Hindlimb muscle (tissue), 1 donor: ENCODE results near the gene SNAPC4. TPM values are rescaled to one million over a fixed set of nuclear protein-coding genes. Genes with fewer than 3 reads are reported as not detected.
A peak's percentile ranks its signal among the peaks of the same experiment; 100 is the strongest.

Experiments used
- DNase-seq: peaks from one replicate; pipeline ENCODE4 v3.0.0-alpha.2; 2013
- polyA plus RNA-seq: library from polyadenylated mRNA; unstranded; fragments of 120-200 nt; gene quantifications from one replicate; pipeline ENCODE4 v1.2.1, GENCODE V29; 2013; ENCODE audit not compliant: insufficient read length

Gene SNAPC4
- polyA plus RNA-seq, 1 donor = 7.8 TPM

DNA sequence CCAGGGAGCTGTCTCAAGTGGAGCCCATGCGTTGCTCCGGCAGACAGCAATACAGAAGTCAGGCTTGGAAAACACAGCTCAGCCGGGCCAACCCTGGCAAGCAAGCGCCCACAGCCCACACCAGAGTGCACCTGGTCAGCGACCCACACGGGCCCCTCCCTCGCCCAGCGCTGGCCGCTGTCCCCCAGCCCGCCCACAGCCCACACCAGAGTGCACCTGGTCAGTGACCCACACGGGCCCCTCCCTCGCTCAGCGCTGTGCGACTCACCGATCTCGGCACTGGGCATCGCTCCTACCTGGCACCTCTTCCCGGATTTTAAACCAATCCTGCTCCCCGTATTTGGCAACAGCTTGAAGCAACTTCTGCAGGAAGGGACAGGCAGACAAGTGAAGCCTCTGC is 12.8 kb downstream of the SNAPC4 start:
- DNase-seq = no peak

DNA sequence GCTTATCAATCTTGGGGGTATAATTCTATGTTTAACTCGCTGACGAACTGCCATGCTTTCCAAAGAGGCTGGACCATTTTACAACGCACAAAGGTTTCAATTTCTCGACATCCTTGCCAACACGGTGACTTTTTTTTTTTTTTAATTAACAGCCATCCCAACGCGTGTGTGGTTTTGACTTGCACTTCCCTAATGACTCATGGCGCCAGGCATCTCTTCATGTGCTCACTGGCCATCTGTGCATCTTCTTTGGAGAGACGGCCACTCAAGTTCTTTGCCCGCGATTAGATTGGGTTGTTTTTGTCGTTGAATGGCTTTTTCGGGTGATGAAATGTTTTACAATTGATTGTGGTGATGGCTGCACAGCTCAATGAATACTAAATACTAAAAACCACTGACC is 14.0 kb downstream of the SNAPC4 start:
- DNase-seq = no peak

DNA sequence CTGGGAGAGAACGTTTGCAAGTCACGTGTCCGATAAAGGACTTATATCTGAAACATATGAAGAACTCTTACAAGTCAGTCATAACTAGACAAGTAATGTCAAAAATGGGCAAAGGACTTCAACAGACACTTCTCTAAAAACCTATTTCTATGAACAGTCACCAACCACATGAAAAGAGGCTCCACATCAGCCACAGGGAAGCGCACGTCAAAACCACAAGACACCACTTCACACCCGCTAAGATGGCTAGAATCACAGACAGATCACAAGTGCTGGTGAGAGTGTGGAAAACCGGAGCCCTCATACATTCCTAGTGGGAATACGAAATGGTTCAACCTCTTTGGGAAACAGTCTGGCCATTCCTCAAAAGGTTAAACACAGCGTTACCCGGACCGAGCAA is 15.0 kb downstream of the SNAPC4 start:
- no peak for DNase-seq

DNA sequence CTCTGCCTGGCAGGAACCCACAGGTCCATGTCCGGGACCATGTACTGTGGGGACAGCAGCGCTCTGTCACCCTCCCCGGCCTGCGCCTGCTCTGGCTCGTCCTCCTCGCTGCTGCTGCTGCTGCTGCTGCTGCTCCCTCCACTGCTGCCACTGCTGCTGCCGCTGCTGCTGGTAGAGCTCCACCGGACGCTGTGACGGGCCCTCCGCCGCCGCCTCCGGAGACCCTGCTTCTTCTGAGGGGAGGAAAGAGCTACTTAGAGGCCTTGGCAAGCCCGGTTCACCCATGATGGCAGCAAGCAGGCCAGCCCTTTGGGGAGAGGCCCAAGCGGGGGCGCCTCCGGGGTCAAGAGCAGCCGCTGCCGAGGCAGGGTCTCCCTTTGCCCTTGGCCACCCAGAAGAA is 16.5 kb downstream of the SNAPC4 start:
- no peak for DNase-seq

DNA sequence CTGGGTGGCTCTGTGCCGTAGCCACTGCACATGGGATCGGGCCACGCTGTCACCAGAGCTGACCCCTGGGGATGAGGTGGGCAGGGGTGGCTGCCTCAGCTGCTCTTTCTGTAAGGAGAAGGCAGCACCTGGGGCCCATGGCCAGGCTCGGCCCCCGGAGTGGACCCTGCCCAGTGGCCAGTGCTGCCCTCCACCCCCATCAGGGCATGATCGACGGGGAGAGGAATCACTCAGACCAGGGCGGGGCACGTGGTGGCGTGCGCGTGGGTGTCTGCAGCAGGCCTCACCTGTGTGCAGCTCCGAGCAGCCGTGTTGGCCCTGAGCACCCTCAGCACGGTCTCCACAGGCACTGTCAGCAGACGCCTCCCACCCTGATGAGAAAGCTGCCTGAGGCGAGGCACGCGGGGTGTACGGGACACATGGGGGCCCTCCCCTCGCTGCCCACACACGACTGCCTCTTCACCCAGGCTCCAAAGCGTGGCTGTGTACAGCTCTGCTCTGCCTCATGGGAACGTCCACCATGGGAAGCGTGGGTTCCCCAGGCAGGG is 17.9 kb downstream of the SNAPC4 start:
- DNase-seq = no peak

DNA sequence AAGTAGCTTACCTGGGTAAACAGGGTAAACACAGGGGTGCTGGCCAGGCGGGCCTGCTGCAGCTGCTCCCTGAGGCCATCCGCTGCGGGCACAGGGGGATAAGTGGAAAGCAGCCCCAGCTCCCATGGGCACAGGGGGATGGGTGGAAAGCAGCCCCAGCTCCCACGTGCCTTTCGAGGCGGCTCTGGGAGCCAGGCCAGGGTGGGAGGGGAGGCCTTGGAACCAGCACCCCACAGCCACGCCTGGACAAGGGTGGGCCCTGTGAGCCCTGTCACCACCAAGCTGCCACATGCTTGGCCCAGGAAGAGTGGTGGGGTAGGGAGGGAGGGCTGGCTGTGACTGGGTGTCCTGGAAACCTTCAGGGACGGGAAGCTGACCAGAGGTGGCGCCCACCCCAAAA is 18.7 kb downstream of the SNAPC4 start:
- no peak for DNase-seq

DNA sequence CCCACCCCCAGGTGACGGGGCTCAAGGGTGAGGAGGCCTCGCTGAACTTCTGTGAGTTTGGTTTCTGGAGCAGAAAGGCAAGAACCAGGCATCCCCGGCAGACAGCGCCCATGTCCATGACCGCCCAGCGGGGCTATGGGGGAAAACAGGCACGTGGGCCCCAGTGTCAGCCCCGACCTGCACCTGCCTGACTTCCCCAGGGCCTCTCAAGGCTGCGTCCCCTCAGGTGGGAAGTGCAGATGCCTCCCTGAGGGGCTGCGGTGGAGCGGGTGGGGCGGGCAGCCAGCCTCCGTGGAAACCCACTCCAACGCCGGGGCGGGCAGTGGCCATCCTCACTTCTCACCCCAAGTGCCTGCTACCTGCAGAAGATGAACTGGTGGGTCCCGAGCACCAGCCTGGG is 19.6 kb downstream of the SNAPC4 start:
- no peak for DNase-seq

DNA sequence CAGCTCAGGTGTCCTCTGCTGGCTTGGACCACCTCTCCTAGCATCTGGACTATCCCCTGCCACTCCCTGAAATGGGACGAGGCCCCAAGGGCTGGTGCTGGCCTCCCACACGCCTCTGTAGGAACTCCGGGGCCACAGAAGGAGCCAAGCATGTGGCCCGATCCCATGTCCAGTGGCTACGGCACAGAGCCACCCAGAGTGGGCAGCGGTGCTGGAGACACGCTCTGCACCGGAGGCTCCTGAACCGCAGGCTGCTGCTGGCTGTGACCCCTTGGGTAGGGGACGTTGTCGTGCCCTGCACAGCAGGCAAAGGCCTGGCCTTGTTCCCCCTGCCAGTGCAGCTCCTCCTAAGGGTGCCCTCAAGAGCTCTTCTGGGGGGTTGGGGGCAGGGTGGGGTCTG is 20.1 kb downstream of the SNAPC4 start:
- no peak for DNase-seq

DNA sequence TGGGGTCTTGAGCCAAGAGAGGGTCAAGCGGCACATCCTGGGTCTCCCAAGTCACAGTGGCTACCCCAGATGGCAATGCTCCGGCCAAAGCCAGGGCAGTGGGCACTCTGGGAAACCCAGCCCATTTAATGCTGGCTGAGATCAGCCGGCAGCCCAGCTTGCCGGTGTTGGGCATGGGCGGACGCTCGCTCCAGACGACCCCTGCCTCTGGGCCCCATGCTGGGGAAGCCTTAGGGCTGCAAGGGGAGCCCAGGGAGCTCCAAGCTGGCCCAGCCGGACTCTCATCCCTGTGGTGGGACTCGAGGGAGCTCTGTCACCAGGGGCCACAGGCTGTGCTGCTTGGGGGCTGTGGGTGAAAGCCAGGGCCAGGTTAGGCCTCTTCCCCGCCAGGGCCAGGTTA is 20.6 kb downstream of the SNAPC4 start:
- DNase-seq = no peak

DNA sequence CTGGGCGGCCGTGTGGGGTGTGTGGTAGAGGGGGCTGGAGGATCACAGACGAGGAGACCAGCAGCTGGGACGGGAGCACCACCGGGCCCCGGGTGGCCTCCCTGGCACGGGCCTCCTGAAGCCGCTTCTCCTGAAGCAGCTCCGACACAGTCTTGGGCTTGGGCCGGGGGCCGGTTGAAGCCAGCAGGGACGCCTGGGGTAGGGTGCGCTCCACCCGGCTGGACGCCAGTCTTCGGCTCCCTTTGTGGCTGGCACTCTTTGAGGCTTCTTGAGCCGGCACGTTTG is 21.0 kb downstream of the SNAPC4 start:
- DNase-seq = no peak

DNA sequence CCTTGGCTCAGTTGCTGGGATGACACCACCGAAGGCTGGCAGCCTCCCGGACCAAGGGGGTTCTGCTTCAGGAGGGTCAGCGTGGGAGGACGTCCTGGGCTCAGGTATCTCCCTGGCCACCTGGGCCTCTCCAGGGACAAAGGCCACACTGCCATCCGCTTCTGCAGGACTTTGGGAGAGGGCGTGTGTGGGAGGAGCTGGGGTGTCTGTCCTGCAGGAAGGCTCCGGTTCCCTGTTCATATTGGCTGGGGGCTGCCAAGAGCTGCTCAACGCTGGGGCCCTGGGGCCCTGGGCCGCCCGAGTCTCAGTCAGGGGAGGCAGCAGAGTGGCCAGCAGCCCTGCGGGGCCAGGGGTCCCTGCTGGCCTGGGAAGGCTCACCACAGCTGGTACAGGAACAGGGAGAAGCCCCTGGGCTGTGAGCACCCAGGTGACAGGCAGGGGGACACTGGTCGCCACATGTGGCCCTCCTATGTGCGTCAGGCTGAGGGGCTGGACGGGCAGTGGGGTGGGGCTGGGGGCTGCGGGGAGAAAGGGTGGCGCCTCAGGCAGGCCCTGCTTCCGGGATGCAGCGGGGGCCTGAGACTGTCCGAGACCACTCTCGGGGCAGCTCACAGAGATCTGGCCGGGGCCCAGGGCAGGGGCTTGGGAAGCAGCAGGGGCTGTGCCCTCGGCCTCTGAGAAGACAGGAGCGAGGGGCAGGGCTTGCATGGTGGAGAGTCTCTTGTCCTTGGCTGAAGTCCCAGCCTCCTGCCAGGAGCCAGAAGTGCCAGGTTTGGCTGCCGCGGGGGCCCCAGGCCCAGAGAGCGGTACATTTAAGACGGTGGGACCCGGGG is 21.6 kb downstream of the SNAPC4 start:
- DNase-seq = no peak

DNA sequence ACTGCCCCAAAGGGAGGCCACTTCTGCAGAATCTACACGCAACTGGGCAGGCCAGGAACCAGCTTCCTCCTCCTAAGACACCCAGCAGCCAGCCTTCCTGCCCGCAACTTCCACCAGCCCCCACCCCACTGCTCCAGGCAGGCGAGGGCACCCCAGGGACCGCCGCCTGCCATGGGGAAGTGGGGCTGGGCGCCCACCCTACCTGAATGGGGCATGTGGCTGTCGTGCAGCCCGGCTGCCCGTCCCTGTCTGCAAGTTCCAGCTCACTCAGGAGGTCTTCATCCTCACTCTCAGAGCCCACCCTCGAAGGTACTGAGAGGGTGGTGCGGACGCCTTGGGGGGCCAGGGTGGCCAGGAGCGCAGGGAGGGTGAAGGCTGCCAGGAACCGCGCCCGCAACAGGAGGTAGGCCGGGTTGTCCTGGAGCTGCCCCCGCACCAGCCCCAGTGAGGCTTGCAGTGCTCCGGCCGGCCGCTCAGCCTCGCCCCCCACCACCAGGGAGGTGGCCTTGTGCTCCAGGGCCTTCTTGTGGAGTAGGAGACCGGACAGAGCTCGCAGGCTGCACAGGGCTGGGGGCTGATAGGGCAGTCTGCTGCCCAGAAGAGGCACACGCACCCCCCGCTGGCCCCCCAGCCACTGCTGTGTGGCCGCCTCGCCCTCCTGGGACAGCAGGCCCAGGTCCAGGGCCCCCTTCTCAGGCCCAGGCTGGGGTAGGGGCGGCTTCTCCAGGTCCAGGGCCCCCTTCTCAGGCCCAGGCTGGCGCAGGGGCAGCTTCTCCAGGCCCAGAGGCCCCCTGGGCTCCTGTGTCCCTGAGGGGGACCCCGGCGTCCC is 22.4 kb downstream of the SNAPC4 start:
- no peak for DNase-seq

DNA sequence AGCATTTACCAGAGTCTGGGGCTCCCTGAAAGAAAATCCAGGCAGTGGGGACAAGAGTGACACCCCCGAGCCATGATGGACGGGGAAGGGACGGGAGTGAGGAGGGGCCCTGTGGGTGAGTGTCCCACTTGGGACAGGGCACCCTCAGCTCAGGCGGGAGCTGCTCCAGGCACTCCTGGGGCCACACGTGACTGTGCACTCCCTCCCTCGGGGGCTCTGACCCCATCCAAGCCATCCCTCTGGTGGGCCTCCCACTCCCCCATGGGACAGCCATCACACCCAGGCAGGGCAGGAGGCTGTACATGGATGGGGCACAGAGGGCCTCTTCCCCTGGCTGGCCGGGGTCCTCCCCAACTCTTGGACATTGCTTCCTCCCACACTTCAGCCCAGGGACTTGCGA is 23.5 kb downstream of the SNAPC4 start:
- DNase-seq = no peak

DNA sequence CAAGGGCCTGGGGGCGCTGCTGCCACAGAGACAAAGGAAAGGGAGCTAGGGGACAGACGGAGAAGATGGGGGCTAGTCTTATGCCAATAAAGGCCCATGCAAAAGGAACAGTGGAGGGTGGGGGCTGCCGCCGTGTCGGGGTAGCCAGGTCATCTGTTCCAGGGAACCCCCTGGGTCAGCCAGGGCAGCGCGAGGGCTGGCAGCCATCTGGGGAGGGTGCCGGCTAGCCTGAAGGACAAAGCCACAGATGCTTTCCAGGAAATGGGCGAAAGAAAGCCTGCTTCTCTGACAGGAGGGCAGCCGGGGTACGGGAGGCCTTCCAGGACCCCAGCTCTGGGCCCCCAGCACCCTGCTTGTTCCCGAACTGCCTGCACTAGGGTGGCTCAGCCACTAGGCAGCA is 24.9 kb downstream of the SNAPC4 start:
- DNase-seq = no peak

DNA sequence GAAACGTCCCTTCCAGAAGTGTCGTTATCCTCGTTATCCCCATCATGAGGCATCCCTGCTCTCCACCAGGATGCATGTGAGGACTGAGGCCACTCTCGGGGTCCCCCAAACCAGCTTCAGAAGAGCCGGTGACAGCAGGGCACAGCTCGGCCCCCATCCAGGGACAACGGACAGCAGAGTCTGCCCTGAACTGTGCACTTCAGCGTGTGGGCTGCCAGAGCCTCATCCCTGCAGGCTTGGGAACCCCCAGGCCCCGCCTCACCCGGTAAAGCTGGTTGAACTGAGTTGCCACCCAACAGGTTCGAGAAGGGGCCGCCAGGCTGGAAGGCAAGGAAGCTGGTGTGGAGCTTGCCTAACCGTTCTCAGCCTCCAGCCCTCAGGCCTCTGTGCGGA is 25.8 kb downstream of the SNAPC4 start:
- no peak for DNase-seq

DNA sequence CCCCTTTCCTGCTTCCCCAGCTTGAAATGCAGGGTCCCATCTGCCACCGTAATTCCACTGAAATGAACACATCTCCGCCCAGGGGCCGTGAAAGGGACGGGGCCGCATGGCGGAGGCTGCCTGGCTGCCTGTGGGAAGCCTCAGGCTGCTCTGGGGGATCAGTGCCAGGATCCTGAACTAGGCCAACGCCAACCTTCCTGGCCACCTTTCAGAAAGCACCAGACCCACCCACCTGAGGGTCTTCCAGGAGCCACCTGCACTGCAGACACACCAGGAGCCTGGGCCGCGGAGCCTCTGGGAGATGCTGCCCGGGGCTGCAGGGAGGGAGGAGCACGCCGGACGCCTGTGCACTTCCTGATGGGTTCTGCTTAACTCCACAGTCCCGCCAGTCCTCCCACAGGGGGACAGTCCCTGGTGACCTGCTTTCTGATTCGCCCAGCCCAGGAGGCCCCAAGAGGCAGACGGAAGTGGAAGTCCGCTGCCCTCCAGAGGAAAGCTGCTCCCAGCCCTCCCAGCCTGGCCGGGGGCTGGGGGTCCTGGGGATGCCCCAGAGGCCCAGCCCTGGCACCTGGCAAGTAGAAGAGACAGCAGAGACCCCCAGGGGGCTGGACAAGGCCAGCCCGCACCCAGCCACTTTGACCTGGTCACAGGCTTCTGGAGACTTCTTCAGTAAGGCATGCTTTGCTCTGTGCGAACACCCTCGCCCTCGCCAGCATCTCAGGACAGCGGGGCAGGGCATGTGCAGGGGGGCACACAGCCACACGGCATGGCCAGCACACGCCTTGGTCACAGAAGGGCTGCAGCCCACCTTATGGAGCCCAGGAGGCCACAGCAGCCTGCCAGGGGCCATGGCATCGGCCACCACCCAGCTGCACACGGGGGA is 26.4 kb downstream of the SNAPC4 start, which contains the start of gene CARD9:
TSS of gene CARD9 (minus strand) at position 370 of the 883 bp plus-strand sequence. CDS start 1,591 bp downstream, outside the sequence.
- DNase-seq = no peak

DNA sequence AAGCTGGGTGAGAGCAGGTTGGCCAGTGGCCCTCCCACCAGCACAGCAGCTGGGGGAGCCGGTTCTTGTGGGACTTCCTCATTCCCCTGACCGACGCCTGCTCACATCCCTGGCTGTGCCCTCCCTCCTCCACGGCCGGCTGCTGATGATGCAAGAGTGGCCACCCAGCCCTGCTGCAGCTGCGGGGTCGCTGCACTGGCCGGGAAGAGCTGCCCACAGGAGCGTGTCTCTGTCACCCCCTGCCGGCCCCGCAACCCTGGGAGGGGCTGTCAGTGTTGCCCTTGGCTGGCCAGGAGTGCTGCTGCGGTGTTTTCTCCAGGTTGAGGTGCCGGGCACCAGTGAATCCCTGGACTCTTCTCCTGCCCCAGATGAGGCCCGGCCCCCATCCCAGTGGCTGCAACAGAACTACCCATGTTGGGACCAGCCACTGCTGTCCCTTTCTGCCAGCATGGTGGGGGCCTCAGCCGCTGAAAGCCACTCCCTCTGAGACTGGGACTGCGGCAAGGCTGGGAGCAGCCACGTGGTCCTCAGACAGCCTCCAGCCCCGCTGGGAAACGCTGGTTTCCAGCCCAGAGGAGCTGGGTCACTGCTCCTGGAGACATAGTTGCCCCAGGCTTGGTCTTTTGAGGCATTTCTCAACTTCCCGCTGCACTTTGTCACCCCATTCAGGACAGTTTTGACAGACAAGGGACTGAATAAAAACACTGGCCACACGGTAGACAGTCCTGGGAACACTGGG is 27.2 kb downstream of the SNAPC4 start:
- peak; percentile 60 for DNase-seq

DNA sequence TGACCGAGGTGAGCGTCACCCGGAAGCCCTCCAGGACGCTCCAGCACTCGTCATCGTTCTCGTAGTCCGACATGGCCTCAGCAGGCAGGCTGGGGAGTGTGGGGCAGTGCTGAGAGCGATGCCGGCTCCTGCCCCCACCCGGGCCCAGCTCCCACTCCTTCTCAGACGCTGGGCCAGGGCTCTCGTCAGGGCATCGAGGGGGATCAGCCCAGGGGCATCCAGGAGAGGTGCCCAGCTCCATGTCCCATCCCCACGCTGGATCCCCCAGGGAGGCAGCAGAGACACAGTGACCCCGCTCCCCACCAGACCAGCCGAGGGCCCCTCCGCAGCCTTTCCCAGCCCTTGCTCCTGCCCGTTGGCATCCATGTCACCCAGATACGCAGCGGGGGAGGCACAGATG is 28.0 kb downstream of the SNAPC4 start:
- no peak for DNase-seq

DNA sequence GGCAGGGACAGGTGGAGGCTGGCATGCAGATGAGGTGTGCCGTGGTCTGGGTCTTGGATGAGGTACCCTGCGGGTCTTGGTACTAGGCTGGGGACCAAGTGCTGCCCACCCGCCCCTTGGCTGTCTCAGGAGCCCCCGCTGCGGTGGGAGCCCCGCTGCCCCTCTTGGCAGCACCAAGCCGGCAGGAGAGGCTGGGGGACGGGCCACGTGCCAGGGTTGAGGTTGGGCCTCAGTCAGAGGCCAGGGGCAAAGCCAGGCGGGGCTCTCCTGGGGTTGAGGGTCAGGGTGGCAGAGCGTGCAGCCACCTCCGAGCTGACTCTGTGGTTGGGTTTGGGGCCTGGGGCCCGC is 28.5 kb downstream of the SNAPC4 start:
- DNase-seq = no peak

DNA sequence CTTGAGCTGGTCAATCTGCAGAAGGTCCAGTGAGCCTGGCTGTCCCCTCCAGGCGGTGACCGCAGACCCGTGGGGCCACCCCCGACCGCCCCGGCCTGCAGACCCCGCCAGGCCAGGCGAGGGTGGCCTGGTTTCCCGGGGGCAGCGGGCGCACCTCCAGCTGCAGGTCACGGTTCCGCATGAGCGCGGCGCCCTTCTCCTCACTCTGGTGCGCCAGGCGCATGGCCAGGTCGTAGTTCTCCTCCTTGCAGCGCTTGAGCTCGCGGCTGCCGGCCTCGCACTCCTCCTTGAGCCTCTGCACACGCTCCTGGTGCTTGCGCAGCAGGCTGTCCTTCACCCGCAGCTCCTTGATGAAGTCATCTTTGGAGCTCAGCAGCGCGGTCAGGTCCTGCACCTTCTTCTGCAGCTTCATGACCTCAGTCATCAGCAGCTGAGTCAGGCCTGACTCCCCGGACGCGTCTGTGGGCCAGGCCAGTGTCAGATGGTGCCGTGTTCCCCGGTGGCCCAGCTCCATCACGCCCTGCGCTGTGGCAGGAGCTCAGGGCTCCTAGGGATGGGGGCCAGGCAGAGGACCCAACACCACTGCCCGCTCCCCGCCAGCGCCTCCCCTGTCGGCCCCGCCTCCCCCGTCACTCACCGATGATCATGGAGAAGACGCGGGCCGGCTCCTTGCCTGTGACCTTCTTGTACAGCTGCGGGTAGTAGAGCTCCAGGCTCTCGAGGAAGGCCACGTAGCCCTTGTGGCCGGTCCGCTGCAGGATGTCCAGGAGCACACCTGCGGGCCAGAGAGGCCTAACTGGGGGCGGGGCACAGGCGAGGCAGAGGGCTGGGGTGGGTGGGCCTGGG is 29.1 kb downstream of the SNAPC4 start:
- no peak for DNase-seq

DNA sequence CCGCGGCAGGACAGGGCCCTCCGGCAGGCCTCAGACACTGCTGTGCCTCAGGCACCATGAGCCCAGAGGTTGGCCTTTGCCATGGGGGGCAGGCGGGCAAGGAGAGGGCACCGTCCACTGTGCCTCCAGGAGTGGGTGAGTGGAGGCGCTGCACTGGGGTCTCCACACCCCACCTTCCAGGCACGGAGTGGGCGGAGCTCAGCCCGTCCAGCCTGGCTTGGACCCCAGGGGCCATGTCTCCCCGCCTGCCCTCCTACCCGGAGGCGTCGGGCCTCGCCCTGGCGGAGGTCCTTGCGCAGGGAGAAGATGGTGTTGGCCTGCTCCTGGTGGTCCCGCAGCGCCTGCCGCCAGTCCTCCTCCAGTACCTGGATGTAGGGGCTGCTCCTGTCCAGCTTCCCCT is 29.9 kb downstream of the SNAPC4 start:
- no peak for DNase-seq
